ENCODE measurements around the gene GMDS.

The GMDS gene

DNA sequence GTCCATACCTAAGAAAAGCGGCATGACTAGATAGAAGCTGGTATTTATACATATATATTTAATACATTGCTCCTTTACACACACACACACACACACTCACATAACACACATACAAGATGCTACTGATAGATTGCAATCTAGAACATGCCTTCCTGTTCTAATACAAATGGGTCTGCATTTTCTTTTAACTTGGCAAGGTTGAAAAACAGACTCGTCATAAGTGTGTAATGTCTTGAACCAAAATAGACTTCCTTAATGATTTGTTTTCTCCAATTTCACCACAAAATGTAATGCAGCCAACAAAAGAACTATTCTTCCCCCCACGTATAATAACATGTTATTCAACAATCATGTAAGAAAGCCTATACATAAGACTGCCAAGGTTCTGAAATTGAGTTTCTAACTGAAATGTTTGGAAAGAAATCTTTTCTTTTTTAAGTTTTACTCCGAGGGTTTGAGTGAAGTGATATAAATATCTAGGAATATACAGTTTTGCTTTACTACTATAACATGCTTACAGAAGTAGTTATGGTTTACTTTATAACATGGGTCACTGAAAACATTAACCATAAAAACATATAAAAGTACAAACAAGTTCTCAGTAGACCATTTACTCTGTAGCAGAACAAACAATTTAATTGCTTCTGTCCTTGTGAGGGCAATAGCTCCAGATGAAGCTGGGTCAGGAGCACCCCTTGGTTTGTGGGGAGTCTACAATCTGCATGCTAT is 428.2 kb downstream of the GMDS start:
- Histone ChIP-seq H3K9ac (no peak overlapping the region), H3K9me3 (ENCODE audit: control insufficient read depth, low read length) (no peaks in the 10 kb centered on the region), H3K4me1 (no peaks in the 10 kb centered on the region), H3K79me2 (no peaks in the 10 kb centered on the region), H2AFZ (no peak overlapping the region), H3K4me3 (ENCODE audit: low read depth, low read length) (no peak overlapping the region), H3K27ac (no peak overlapping the region), H3K27me3 (ENCODE audit: control insufficient read depth, insufficient read depth, low read length) (no peaks in the 10 kb centered on the region), H3K36me3 (ENCODE audit: control insufficient read depth, insufficient read depth, low read length) (no peaks in the 10 kb centered on the region), H3K4me2 (ENCODE audit: low read length) (no peak overlapping the region)
- TF ChIP-seq, protein P1, sequence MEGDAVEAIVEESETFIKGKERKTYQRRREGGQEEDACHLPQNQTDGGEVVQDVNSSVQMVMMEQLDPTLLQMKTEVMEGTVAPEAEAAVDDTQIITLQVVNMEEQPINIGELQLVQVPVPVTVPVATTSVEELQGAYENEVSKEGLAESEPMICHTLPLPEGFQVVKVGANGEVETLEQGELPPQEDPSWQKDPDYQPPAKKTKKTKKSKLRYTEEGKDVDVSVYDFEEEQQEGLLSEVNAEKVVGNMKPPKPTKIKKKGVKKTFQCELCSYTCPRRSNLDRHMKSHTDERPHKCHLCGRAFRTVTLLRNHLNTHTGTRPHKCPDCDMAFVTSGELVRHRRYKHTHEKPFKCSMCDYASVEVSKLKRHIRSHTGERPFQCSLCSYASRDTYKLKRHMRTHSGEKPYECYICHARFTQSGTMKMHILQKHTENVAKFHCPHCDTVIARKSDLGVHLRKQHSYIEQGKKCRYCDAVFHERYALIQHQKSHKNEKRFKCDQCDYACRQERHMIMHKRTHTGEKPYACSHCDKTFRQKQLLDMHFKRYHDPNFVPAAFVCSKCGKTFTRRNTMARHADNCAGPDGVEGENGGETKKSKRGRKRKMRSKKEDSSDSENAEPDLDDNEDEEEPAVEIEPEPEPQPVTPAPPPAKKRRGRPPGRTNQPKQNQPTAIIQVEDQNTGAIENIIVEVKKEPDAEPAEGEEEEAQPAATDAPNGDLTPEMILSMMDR (IDR thresholded peaks at IDR 0.05) = no peak

DNA sequence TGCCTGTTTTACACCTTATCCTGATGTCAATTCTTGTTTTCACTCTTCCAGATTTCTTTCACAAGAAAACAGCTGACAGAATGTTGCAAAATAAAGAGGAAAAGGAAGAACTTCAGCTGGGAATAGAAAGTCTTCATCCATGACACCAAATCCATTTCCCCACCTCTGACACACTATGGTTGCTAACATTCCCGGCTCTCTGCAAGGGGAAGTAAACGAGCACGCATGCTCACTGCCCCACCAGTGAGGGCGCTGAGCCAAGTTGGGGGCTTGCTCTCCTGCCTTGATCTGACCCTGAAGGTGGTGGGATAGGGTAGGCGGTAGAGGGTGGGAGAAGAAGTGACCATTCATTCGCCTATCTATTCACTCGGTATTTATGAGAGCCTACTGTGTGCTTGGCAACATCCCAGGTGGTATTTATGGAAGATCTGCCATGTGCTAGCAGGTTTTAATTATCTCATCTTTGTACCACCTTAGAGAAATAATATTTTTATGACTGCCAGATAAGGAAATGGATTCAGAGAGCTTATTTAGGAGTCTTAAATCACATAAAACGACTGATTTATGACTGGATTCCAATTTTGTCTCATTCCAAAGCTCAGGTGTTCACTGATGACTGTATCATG is 429.5 kb downstream of the GMDS start:
- H3K27ac ChIP-seq = no peak overlapping the region
- TF ChIP-seq, protein P1 (IDR thresholded peaks at IDR 0.05) = no peak
- no peaks in the 10 kb centered on the region for H3K9me3 ChIP-seq (ENCODE audit: control insufficient read depth, low read length)
- H2AFZ ChIP-seq = no peak overlapping the region
- H3K27me3 ChIP-seq (ENCODE audit: control insufficient read depth, insufficient read depth, low read length) = no peaks in the 10 kb centered on the region
- H3K4me3 ChIP-seq (ENCODE audit: low read depth, low read length) = no peak overlapping the region
- no peaks in the 10 kb centered on the region for H3K36me3 ChIP-seq (ENCODE audit: control insufficient read depth, insufficient read depth, low read length)
- H3K4me1 ChIP-seq = no peaks in the 10 kb centered on the region
- H3K9ac ChIP-seq = no peak overlapping the region
- no peak overlapping the region for H3K4me2 ChIP-seq (ENCODE audit: low read length)
- no peaks in the 10 kb centered on the region for H3K79me2 ChIP-seq

DNA sequence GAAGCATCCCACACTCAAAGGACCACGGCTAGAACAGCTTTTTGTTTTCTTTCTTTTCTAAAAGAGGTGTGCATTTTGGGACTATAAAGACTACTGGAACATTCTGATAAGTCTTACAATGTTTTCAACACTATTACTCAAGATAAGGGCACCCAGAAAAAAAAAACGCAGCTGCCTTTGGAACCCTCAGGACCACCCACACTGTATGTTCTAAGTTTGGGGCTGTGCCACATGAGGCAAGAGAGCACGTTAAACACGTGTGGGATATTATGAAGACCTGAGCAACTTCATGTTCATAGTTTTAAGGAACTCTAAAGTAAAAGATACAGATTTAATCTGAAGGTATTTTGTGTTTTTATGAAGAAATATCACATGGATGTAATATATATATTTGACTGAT is 431.1 kb downstream of the GMDS start:
- no peak overlapping the region for H3K4me3 ChIP-seq (ENCODE audit: low read depth, low read length)
- no peaks in the 10 kb centered on the region for H3K9me3 ChIP-seq (ENCODE audit: control insufficient read depth, low read length)
- no peak overlapping the region for H3K27ac ChIP-seq
- H3K36me3 ChIP-seq (ENCODE audit: control insufficient read depth, insufficient read depth, low read length) = no peaks in the 10 kb centered on the region
- H3K4me1 ChIP-seq = no peaks in the 10 kb centered on the region
- H3K79me2 ChIP-seq = no peaks in the 10 kb centered on the region
- no peak overlapping the region for H3K4me2 ChIP-seq (ENCODE audit: low read length)
- H3K9ac ChIP-seq = no peak overlapping the region
- TF ChIP-seq, protein P1 (IDR thresholded peaks at IDR 0.05) = no peak
- H3K27me3 ChIP-seq (ENCODE audit: control insufficient read depth, insufficient read depth, low read length) = no peaks in the 10 kb centered on the region
- no peak overlapping the region for H2AFZ ChIP-seq

DNA sequence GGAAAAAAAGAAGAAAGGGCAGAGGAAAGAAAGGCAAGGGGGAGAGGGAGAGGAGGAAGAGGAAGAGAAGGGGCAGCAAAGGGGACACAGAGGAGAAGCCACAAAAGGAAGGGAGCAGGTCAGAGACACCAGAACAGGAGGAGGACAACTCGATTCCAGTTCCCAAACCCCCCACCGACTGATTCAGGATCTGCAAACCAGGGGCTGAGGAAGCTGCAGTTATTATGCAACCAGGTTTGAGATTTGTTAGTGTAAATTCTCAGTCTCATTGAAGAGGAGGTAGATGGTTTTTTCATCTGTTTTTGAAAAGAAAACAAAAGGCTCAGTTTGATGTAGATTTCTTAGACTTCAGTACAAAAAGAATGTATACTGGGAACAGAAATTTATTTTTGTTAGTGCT is 432.9 kb downstream of the GMDS start:
- no peak overlapping the region for H3K4me3 ChIP-seq (ENCODE audit: low read depth, low read length)
- TF ChIP-seq, protein P1 (IDR thresholded peaks at IDR 0.05) = no peak
- H3K4me2 ChIP-seq (ENCODE audit: low read length) = no peak overlapping the region
- no peaks in the 10 kb centered on the region for H3K36me3 ChIP-seq (ENCODE audit: control insufficient read depth, insufficient read depth, low read length)
- no peak overlapping the region for H2AFZ ChIP-seq
- H3K4me1 ChIP-seq = no peaks in the 10 kb centered on the region
- no peak overlapping the region for H3K9ac ChIP-seq
- H3K9me3 ChIP-seq (ENCODE audit: control insufficient read depth, low read length) = no peaks in the 10 kb centered on the region
- H3K27ac ChIP-seq = no peak overlapping the region
- H3K79me2 ChIP-seq = no peaks in the 10 kb centered on the region
- H3K27me3 ChIP-seq (ENCODE audit: control insufficient read depth, insufficient read depth, low read length) = no peaks in the 10 kb centered on the region

DNA sequence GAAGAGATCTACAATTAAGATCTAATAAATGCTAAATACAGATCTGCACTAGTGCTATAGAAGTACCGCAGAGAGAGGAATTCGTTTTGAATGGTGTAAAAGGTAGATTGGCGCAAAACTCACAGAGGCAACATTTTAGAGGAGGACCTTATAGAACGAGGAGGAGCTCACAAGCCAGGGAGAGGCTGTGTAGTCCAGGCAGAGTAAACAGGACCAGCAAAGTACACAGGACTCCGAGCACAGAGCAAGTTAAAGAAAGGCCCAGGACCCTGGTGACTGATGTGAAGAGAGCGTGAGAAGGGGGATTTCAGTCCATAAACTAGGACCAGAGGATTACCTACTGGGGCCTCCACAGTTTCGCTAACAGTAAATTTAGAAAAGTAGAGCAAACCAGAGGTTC is 433.4 kb downstream of the GMDS start:
- Histone ChIP-seq H3K27me3 (ENCODE audit: control insufficient read depth, insufficient read depth, low read length) (no peaks in the 10 kb centered on the region), H3K9ac (no peak overlapping the region), H3K27ac (no peak overlapping the region), H3K9me3 (ENCODE audit: control insufficient read depth, low read length) (no peaks in the 10 kb centered on the region), H3K36me3 (ENCODE audit: control insufficient read depth, insufficient read depth, low read length) (no peaks in the 10 kb centered on the region), H3K79me2 (no peaks in the 10 kb centered on the region), H2AFZ (no peak overlapping the region), H3K4me2 (ENCODE audit: low read length) (no peak overlapping the region), H3K4me3 (ENCODE audit: low read depth, low read length) (no peak overlapping the region), H3K4me1 (no peaks in the 10 kb centered on the region)
- TF ChIP-seq, protein P1 (IDR thresholded peaks at IDR 0.05) = no peak
